ES-I3 (cell line): ENCODE measurements around the gene HTD2.

ENCODE experiments used
- H3K36me3 ChIP-seq: 2 replicates; pipeline ENCODE4 v1.6.1; 2013; ENCODE audit warnings: mild to moderate bottlenecking, low read length, control low read depth, moderate library complexity; ENCODE audit not compliant: insufficient read depth
- H3K4me1 ChIP-seq: 2 replicates; pipeline ENCODE4 v1.6.1; 2013; ENCODE audit warnings: mild to moderate bottlenecking, control low read depth, low read length; ENCODE audit not compliant: insufficient read depth
- H3K9ac ChIP-seq: 2 replicates; pipeline ENCODE4 v1.6.1; 2013; ENCODE audit warnings: low read depth, mild to moderate bottlenecking, low read length, moderate library complexity
- H3K9me3 ChIP-seq: 2 replicates; pipeline ENCODE4 v1.6.1; 2013; ENCODE audit warnings: mild to moderate bottlenecking, low read length, moderate library complexity; ENCODE audit not compliant: control insufficient read depth, insufficient read depth

The HTD2 gene

GRCh38 chr3:58350627-58351013 lies 44.3 kb downstream of the HTD2 start:
- no peak overlapping the region for H3K9ac ChIP-seq
- no peaks in the 10 kb centered on the region for H3K9me3 ChIP-seq
- H3K36me3 ChIP-seq: no peaks in the 10 kb centered on the region
- peaks cover 8% of the 10 kb centered on the region; the same call in 1 of the 2 replicates for H3K4me1 ChIP-seq

DNA sequence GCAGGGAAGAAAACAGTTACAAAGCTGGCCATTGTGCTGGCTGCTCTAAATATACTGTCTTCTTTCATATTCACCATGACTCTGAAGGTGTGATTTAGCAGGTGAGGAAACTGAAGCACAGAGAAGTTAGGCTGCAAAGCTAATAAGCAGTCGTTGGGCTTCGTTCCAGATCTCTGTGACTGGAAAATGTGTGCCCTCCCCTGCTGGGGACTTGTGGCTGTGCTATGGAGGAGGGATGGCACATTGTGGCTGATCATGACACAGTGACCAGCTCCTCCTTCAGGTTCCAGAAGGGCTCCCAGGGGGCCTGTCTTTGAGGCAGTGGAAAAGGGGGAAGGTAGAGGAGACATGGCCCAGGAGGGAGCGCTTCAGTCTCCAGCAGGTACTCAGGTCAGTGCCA lies 45.6 kb downstream of the HTD2 start:
- Histone ChIP-seq H3K4me1 (peaks cover 8% of the 10 kb centered on the region; the same call in 1 of the 2 replicates), H3K36me3 (no peaks in the 10 kb centered on the region), H3K9ac (no peak overlapping the region), H3K9me3 (no peaks in the 10 kb centered on the region)

DNA sequence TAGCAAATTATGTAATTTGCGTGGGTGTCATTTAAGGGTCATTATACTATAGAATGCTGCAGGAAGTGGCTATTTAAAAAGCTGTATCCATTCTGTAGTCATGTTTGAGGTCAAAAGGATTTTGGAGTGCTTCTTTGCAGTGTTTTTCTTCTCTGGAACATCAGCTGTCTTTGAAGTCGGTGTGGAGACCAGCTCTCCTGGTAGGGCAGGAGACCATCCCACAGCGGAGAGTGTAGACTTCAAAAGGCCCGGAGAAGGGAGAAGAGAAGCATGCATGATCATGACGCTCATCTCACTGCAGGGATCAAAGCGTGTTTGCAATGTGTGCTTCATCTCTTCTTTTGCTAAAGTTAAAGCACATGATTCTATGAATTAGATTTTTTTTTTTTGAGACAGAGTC lies 46.3 kb downstream of the HTD2 start:
- H3K4me1 ChIP-seq: peaks cover 8% of the 10 kb centered on the region; the same call in 1 of the 2 replicates
- no peaks in the 10 kb centered on the region for H3K9me3 ChIP-seq
- no peaks in the 10 kb centered on the region for H3K36me3 ChIP-seq
- no peak overlapping the region for H3K9ac ChIP-seq

DNA sequence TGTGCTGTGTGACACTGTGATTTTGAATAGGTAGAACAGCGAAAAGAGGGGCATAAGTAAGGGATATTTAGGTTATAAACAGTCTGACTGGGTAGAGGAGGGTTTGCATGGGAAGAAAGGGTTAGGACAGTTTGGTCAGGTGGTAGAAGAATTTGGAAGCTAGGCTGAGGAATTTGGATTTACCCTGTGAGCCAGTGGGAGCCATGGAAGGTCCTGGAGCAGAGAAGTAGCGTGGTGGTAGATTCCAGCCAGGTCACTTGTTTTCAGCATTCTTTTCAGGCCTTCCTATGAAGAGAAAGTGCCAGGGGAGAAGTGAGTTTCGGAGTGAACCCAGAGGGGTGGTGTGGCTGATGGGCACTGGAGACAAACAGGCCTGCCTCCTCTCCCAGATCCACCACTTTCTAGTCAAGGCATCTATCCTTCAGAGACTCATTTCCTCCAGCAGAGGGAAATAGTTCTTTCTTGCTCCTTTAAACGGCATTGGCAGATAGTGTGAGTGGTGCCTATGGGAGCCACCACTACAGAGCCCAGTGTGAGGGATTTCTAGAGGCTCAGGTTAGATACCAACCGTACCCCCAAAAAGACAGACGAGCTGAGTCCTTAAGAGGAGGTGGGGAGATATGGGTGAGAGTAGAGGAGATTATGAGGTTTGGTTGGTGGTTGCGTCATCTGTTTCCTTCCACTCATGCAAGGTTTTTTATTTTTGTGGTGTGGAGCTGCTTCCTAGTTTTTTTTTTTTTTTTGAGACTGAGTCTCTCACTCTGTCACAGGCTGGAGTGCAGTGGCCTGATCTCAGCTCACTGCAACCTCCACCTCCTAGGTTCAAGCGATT lies 47.6 kb downstream of the HTD2 start:
- no peaks in the 10 kb centered on the region for H3K36me3 ChIP-seq
- no peaks in the 10 kb centered on the region for H3K9me3 ChIP-seq
- peaks cover 8% of the 10 kb centered on the region; the same call in 1 of the 2 replicates for H3K4me1 ChIP-seq
- H3K9ac ChIP-seq: no peak overlapping the region

GRCh38 chr3:58355179-58355578 lies 48.9 kb downstream of the HTD2 start:
- Histone ChIP-seq H3K9me3 (no peaks in the 10 kb centered on the region), H3K36me3 (no peaks in the 10 kb centered on the region), H3K4me1 (peaks cover 8% of the 10 kb centered on the region; the same call in 1 of the 2 replicates), H3K9ac (no peak overlapping the region)

GRCh38 chr3:58356054-58356453 lies 49.7 kb downstream of the HTD2 start:
- no peak overlapping the region for H3K9ac ChIP-seq
- H3K4me1 ChIP-seq: peaks cover 8% of the 10 kb centered on the region; the same call in 1 of the 2 replicates
- H3K36me3 ChIP-seq: no peaks in the 10 kb centered on the region
- H3K9me3 ChIP-seq: no peaks in the 10 kb centered on the region

- no peaks in the 10 kb centered on the region for H3K36me3 ChIP-seq
- no peaks in the 10 kb centered on the region for H3K9me3 ChIP-seq
- H3K4me1 ChIP-seq: no peaks in the 10 kb centered on the region
- H3K9ac ChIP-seq: no peak overlapping the region
Observed at GRCh38 chr3:58357402-58357801, 51.1 kb downstream of the HTD2 start.

DNA sequence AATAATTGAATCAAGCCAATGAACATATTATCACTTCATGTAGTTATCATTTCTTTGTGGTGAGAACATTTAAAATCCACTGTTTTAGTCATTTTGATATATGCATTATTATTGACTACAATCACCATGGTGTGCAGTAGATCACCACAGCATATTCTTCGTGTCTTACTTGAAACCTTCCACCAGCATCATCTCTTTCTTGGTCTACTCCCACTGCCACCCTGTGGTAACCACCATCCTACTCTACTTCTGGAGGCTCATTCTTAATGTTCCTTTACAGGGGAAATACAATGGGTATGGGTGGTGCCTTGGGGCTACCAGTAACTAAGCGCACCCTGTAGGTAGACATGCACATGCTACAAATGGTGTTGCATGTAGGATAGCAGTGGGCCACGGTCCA lies 51.8 kb downstream of the HTD2 start:
- Histone ChIP-seq H3K4me1 (no peaks in the 10 kb centered on the region), H3K36me3 (no peaks in the 10 kb centered on the region), H3K9ac (no peak overlapping the region), H3K9me3 (no peaks in the 10 kb centered on the region)

DNA sequence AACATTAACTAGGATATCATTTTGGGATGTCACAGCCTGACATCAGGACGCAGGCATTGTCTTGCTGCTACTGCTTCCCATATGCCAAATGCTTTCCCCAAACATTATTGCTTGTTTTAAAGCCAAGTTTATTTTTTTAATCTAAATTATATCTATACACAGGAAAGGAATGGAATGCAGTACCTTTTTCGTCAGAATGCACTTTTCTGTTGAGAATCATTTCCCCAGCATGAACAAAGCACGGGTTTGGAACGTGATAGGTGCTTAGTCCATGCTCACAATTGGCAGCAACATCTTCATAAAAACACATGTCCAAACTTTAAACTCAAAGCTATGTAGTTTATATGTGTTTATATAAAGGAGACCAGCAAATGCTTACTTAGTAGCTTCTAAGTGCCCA lies 52.5 kb downstream of the HTD2 start:
- Histone ChIP-seq H3K36me3 (no peaks in the 10 kb centered on the region), H3K4me1 (no peaks in the 10 kb centered on the region), H3K9me3 (no peaks in the 10 kb centered on the region), H3K9ac (no peak overlapping the region)

- Histone ChIP-seq H3K36me3 (no peaks in the 10 kb centered on the region), H3K4me1 (no peaks in the 10 kb centered on the region), H3K9ac (no peak overlapping the region), H3K9me3 (no peaks in the 10 kb centered on the region)
Observed at GRCh38 chr3:58359621-58360020, 53.3 kb downstream of the HTD2 start.

DNA sequence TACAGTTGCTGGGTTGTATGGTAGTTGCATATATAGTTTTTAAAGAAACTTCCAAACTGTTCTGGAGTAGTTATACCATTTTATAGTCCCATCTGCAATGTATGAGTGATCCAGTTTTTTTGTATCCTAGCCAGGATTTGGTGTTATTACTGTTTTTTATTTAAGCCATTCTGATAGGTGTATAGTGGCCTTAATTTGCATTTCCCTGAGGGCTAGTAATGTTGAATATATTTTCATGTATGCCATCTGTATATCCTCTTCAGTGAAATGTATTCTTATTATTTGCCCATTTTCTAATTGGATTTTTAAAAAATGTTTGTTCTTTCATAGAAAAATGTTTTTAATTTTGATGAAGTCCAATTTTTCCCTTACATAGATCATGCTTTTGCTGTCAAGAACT lies 55.5 kb downstream of the HTD2 start:
- H3K36me3 ChIP-seq: no peaks in the 10 kb centered on the region
- H3K9ac ChIP-seq: no peak overlapping the region
- 0 out of 2 replicates have a peak, but pooled peaks cover 7% of the 10 kb centered on the region for H3K4me1 ChIP-seq
- H3K9me3 ChIP-seq: no peaks in the 10 kb centered on the region

GRCh38 chr3:58366699-58367098 lies 60.4 kb downstream of the HTD2 start:
- H3K9ac ChIP-seq: no peak overlapping the region
- H3K4me1 ChIP-seq: peaks cover 7% of the 10 kb centered on the region; the same call in 1 of the 2 replicates
- no peaks in the 10 kb centered on the region for H3K9me3 ChIP-seq
- no peaks in the 10 kb centered on the region for H3K36me3 ChIP-seq

- Histone ChIP-seq H3K36me3 (no peaks in the 10 kb centered on the region), H3K4me1 (peaks cover 7% of the 10 kb centered on the region; the same call in 1 of the 2 replicates), H3K9me3 (no peaks in the 10 kb centered on the region), H3K9ac (no peak overlapping the region)
Observed at GRCh38 chr3:58369038-58369437, 62.7 kb downstream of the HTD2 start.
